HepG2 (cell line): Measurements from ENCODE around the gene CAPZA1. TPM values are rescaled to one million over a fixed set of nuclear protein-coding genes. Genes with fewer than 3 reads are reported as not detected.
"Not testable (repeated sequence)": the region's sequence is repeated elsewhere in the genome, so short reads cannot be mapped to it uniquely, and the experiment has no call there.

Experiments used
- ATAC-seq: fragments of 200-7000 bp; cut with Tn5 transposase; 3 replicates; pipeline ENCODE4 v1.9.1; 2020; ENCODE audit warnings: mild to moderate bottlenecking, moderate library complexity
- BruUV-seq: library from RNA; stranded (reverse); fragments of 400-500 nt; replicated peaks from 2 replicates; lab custom pipeline; 2021; lab: Mats Ljungman, UMichigan
- CTCF ChIA-PET: fragments of 300-600 bp; formaldehyde crosslinking; extraction: SDS; loops from one replicate; lab custom pipeline; 2021; ENCODE audit warnings: low total read pairs, inconsistent platforms, low intra/inter-chr PET ratio; lab: Yijun Ruan, JAX
- POLR2A ChIA-PET: fragments of 350-600 bp; sonication (Branson Sonifier 250); formaldehyde crosslinking; loops from one replicate; lab custom pipeline; 2020; ENCODE audit warnings: antibody characterized with exemption, inconsistent platforms; lab: Yijun Ruan, JAX
- DNase-seq: peaks from one replicate; pipeline ENCODE4 v3.0.0-alpha.2; 2015; ENCODE audit warnings: low spot score
- FAIRE-seq: peaks from 3 replicates; lab custom pipeline; 2011; peaks lifted over from hg19 to GRCh38; lab: Jason Lieb, UNC
- H2AFZ ChIP-seq: one replicate; pipeline ENCODE4 v1.6.1; 2011; ENCODE audit warnings: low read length, inconsistent platforms
- H3K27ac ChIP-seq: fragments of 300-600 bp; 3 replicates; pipeline ENCODE4 v1.8.0; 2011; ENCODE audit warnings: mixed run types, mild to moderate bottlenecking, mixed read lengths, low read length, inconsistent platforms; ENCODE audit not compliant: insufficient read depth; ENCODE audit errors: extremely low read length
- H3K27me3 ChIP-seq, 2 experiments: fragments of 200-600 bp in 1 of 2; 2 replicates in 1 of 2; 3 replicates in 1 of 2; pipeline versions ENCODE4 v1.6.0 to v1.8.0; 2011; ENCODE audit warnings: low read length in 2 of 2, mild to moderate bottlenecking in 2 of 2, moderate library complexity in 2 of 2, inconsistent platforms in 1 of 2; ENCODE audit not compliant: insufficient read depth in 2 of 2, control insufficient read depth in 1 of 2
- H3K36me3 ChIP-seq, 2 experiments: fragments of 200-600 bp in 1 of 2; replicated peaks in 1 of 2; 2 replicates in 1 of 2; 3 replicates in 1 of 2; pipeline versions ENCODE4 v1.5.1 to v1.8.0; 2011; ENCODE audit warnings: low read length in 2 of 2, inconsistent platforms in 1 of 2; ENCODE audit not compliant: insufficient read depth in 2 of 2, control insufficient read depth in 1 of 2
- H3K4me1 ChIP-seq: 2 replicates; pipeline ENCODE4 v1.5.1; 2012; ENCODE audit warnings: low read length, inconsistent platforms; ENCODE audit not compliant: insufficient read depth
- H3K4me2 ChIP-seq: 2 replicates; pipeline ENCODE4 v1.6.0; 2011; ENCODE audit warnings: low read depth, low read length, inconsistent platforms
- H3K4me3 ChIP-seq, 3 experiments: fragments of 200-600 bp in 1 of 3; sonication (generic), shearing (Covaris generic) in 1 of 3; replicated peaks in 1 of 3; 2 replicates each; pipeline ENCODE4 v1.5.1; 2011 to 2016; ENCODE audit warnings: low read length in 3 of 3, inconsistent platforms in 2 of 3, low read depth in 2 of 3, mild to moderate bottlenecking in 2 of 3, control low read depth in 1 of 3, mixed read lengths in 1 of 3; ENCODE audit not compliant: insufficient read depth in 1 of 3
- H3K79me2 ChIP-seq: one replicate; pipeline ENCODE4 v1.6.1; 2011; ENCODE audit warnings: low read length, inconsistent platforms; ENCODE audit not compliant: insufficient read depth
- H3K9ac ChIP-seq: 2 replicates; pipeline ENCODE4 v1.6.0; 2011; ENCODE audit warnings: mild to moderate bottlenecking, low read depth, low read length, inconsistent platforms; ENCODE audit not compliant: insufficient read depth
- H3K9me3 ChIP-seq: 2 replicates; pipeline ENCODE4 v1.5.1; 2012; ENCODE audit warnings: mild to moderate bottlenecking, low read length
- H4K20me1 ChIP-seq: 2 replicates; pipeline ENCODE4 v1.6.0; 2011; ENCODE audit warnings: inconsistent platforms, mild to moderate bottlenecking, low read length, moderate library complexity; ENCODE audit not compliant: insufficient read depth
- CEBPG ChIP-seq: IDR thresholded peaks from 2 replicates; pipeline ENCODE4 v1.6.1; 2016
- ZFAT ChIP-seq: sonication (generic); formaldehyde crosslinking; conservative IDR thresholded peaks from 2 replicates; pipeline ENCODE4 v1.8.1; 2023; ENCODE audit warnings: missing genetic modification reagents, inconsistent platforms
- WGBS: methylation state at CpG from one replicate; pipeline ENCODE4 v1.1.6; 2017; ENCODE audit warnings: low lambda C conversion rate; 5-methylcytosine and 5-hydroxymethylcytosine counted together
- in situ Hi-C: cut with HindIII; loops from 2 replicates; pipeline ENCODE4 v1.10.0; 2017; ENCODE audit warnings: low pct_unique_long_range_greater_than_20kb; ENCODE audit not compliant: extremely low pct_ligation_motif_present
- intact Hi-C: fragments of 100-400 bp; cut with micrococcal nuclease; formaldehyde crosslinking; loops from one replicate; pipeline ENCODE4 v1.10.0; 2022; ENCODE audit not compliant: unreplicated experiment
- polyA plus RNA-seq, 8 experiments: library from polyadenylated mRNA; depleted of rRNA in 3 of 8; stranded (reverse) in 7 of 8; unstranded in 1 of 8; fragments of >200 nt; fragmentation: Illumina TruSeq in 4 of 8; extraction: Trizol in 4 of 8; gene quantifications; 2 replicates each; pipeline versions ENCODE4 v1.2.1 to v1.2.3, GENCODE V29; 2011 to 2016; ENCODE audit warnings: low read depth in 4 of 8, missing spikeins in 1 of 8, mixed read lengths in 1 of 8; ENCODE audit not compliant: insufficient read depth in 1 of 8
- total RNA-seq, 5 experiments: library from RNA; depleted of rRNA; stranded (reverse); fragments of >200 nt; fragmentation: Illumina TruSeq; extraction: Trizol; gene quantifications; 2 replicates each; pipeline ENCODE4 v1.2.3, GENCODE V29; 2016; ENCODE audit warnings: low read depth in 1 of 5
- TF ChIP-seq, protein P1 (sequence below): sonication (generic); formaldehyde crosslinking; IDR thresholded peaks from 2 replicates; pipeline ENCODE4 v1.5.0; 2020; ENCODE audit warnings: mild to moderate bottlenecking, missing genetic modification reagents
- TF ChIP-seq, protein P2 (sequence below): sonication (generic); formaldehyde crosslinking; IDR thresholded peaks from 2 replicates; pipeline ENCODE4 v1.5.1; 2020; ENCODE audit warnings: mild to moderate bottlenecking, missing genetic modification reagents, moderate library complexity
- TF ChIP-seq, protein P3 (sequence below): IDR thresholded peaks from 2 replicates; pipeline ENCODE4 v1.4.0; 2020; ENCODE audit warnings: mild to moderate bottlenecking, missing genetic modification reagents

Gene CAPZA1
- total and polyA plus RNA-seq, 2 of the 13 experiments (the other 11 are each of a cell fraction or from before 2014, with no cell fraction given) = 67.0 to 117 TPM

DNA sequence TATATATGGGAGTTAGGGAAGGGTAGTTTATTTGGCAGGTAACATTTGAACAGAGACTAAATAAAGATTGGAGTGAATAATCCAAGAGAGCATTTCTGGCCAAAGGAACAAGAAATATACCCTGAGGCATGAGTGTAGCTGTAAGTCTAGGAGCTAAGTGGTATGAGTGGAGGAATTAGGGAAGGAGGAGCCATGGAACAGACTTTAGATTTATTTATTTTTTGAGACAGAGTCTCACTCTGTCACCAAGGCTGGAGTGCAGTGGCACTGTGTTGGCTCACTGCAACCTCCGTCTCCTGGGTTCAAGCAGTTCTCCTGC lies 18.4 kb downstream of the CAPZA1 start:
- H3K9ac ChIP-seq = no peak overlapping the region
- peaks cover 44% of the 10 kb centered on the region for H4K20me1 ChIP-seq
- peaks cover 75% of the 10 kb centered on the region for H3K4me1 ChIP-seq
- no TSS peak for BruUV-seq
- ChIA-PET POLR2A (interaction anchor here (1.3 to 2.2 kb wide), 4 partner anchors 9 to 61 kb away, joined by 3 to 13 read pairs (median 8); partner anchors contain the start of genes MOV10 and ST7L), CTCF (no interaction called here)
- no peaks in the 10 kb centered on the region for H3K9me3 ChIP-seq
- in situ Hi-C loops = no loop called here
- WGBS = 100% methylated on average over 1 of the region's 1 CpG
- peaks cover 78% of the 10 kb centered on the region for H3K79me2 ChIP-seq
- H3K4me3 ChIP-seq = no peak overlapping the region; a peak in 1 of 6 replicates
- no peak for FAIRE-seq
- peak; percentile 43; the same call in 2 of the 3 replicates for ATAC-seq
- H2AFZ ChIP-seq = no peak overlapping the region
- peak overlapping the region; percentile 48 for H3K4me2 ChIP-seq
- intact Hi-C loops = no loop called here
- no peaks in the 10 kb centered on the region for H3K27me3 ChIP-seq
- DNase-seq = no peak
- no peak for TF ChIP-seq ZFAT
- TF ChIP-seq, protein P1, sequence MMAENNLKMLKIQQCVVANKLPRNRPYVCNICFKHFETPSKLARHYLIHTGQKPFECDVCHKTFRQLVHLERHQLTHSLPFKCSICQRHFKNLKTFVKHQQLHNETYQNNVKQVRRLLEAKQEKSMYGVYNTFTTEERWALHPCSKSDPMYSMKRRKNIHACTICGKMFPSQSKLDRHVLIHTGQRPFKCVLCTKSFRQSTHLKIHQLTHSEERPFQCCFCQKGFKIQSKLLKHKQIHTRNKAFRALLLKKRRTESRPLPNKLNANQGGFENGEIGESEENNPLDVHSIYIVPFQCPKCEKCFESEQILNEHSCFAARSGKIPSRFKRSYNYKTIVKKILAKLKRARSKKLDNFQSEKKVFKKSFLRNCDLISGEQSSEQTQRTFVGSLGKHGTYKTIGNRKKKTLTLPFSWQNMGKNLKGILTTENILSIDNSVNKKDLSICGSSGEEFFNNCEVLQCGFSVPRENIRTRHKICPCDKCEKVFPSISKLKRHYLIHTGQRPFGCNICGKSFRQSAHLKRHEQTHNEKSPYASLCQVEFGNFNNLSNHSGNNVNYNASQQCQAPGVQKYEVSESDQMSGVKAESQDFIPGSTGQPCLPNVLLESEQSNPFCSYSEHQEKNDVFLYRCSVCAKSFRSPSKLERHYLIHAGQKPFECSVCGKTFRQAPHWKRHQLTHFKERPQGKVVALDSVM (CRISPR knock-in tag) = peak; percentile 73; the same call in 1 of the 2 replicates
- H3K27ac ChIP-seq = peak overlapping the region; percentile 64
- H3K36me3 ChIP-seq = no peaks in the 10 kb centered on the region; a peak in 1 of 5 replicates

DNA sequence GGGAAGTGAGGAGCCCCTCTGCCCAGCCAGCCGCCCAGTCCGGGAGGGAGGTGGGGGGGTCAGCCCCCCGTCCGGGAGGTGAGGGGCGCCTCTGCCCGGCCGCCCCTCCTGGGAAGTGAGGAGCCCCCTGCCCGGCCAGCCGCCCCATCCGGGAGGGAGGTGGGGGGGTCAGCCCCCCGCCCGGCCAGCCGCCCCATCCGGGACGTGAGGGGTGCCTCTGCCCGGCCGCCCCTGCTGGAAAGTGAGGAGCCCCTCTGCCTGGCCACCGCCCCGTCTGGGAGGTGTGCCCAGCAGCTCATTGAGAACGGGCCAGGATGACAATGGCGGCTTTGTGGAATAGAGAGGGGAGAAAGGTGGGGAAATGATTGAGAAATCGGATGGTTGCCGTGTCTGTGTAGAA lies 20.8 kb downstream of the CAPZA1 start:
- H3K27ac ChIP-seq, FAIRE-seq, H3K9me3 ChIP-seq, CTCF ChIA-PET, POLR2A ChIA-PET, H3K27me3 ChIP-seq, ATAC-seq, BruUV-seq, H2AFZ ChIP-seq, H3K9ac ChIP-seq, in situ Hi-C loops, intact Hi-C loops: not testable (repeated sequence)
- peaks cover 75% of the 10 kb centered on the region for H3K79me2 ChIP-seq
- H3K4me2 ChIP-seq = peak overlapping the region; percentile 32; the same call in 1 of the 2 replicates
- 4% methylated on average over 6 of the region's 23 CpGs for WGBS
- DNase-seq = peak; percentile 37
- H3K4me1 ChIP-seq = peaks cover 51% of the 10 kb centered on the region
- H4K20me1 ChIP-seq = peaks cover 25% of the 10 kb centered on the region
- peak overlapping the region in 2 of 3 experiments; percentile 31 to 33; a peak in 3 of 6 replicates for H3K4me3 ChIP-seq
- peaks cover 1 to 16% of the 10 kb centered on the region in 2 experiments; a peak in 2 of 5 replicates for H3K36me3 ChIP-seq
- TF ChIP-seq, protein P2, sequence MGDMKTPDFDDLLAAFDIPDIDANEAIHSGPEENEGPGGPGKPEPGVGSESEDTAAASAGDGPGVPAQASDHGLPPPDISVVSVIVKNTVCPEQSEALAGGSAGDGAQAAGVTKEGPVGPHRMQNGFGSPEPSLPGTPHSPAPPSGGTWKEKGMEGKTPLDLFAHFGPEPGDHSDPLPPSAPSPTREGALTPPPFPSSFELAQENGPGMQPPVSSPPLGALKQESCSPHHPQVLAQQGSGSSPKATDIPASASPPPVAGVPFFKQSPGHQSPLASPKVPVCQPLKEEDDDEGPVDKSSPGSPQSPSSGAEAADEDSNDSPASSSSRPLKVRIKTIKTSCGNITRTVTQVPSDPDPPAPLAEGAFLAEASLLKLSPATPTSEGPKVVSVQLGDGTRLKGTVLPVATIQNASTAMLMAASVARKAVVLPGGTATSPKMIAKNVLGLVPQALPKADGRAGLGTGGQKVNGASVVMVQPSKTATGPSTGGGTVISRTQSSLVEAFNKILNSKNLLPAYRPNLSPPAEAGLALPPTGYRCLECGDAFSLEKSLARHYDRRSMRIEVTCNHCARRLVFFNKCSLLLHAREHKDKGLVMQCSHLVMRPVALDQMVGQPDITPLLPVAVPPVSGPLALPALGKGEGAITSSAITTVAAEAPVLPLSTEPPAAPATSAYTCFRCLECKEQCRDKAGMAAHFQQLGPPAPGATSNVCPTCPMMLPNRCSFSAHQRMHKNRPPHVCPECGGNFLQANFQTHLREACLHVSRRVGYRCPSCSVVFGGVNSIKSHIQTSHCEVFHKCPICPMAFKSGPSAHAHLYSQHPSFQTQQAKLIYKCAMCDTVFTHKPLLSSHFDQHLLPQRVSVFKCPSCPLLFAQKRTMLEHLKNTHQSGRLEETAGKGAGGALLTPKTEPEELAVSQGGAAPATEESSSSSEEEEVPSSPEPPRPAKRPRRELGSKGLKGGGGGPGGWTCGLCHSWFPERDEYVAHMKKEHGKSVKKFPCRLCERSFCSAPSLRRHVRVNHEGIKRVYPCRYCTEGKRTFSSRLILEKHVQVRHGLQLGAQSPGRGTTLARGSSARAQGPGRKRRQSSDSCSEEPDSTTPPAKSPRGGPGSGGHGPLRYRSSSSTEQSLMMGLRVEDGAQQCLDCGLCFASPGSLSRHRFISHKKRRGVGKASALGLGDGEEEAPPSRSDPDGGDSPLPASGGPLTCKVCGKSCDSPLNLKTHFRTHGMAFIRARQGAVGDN (CRISPR knock-in tag) = peak; percentile 37; the same call in 1 of the 2 replicates
- peak; percentile 46 for TF ChIP-seq CEBPG (CRISPR knock-in tag)
- TF ChIP-seq, protein P3, sequence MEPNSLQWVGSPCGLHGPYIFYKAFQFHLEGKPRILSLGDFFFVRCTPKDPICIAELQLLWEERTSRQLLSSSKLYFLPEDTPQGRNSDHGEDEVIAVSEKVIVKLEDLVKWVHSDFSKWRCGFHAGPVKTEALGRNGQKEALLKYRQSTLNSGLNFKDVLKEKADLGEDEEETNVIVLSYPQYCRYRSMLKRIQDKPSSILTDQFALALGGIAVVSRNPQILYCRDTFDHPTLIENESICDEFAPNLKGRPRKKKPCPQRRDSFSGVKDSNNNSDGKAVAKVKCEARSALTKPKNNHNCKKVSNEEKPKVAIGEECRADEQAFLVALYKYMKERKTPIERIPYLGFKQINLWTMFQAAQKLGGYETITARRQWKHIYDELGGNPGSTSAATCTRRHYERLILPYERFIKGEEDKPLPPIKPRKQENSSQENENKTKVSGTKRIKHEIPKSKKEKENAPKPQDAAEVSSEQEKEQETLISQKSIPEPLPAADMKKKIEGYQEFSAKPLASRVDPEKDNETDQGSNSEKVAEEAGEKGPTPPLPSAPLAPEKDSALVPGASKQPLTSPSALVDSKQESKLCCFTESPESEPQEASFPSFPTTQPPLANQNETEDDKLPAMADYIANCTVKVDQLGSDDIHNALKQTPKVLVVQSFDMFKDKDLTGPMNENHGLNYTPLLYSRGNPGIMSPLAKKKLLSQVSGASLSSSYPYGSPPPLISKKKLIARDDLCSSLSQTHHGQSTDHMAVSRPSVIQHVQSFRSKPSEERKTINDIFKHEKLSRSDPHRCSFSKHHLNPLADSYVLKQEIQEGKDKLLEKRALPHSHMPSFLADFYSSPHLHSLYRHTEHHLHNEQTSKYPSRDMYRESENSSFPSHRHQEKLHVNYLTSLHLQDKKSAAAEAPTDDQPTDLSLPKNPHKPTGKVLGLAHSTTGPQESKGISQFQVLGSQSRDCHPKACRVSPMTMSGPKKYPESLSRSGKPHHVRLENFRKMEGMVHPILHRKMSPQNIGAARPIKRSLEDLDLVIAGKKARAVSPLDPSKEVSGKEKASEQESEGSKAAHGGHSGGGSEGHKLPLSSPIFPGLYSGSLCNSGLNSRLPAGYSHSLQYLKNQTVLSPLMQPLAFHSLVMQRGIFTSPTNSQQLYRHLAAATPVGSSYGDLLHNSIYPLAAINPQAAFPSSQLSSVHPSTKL (CRISPR knock-in tag) = peak; percentile 43; the same call in 1 of the 2 replicates
